CD14-positive monocyte (primary cell): ENCODE measurements around the gene SPAG16. TPM values are rescaled to one million over a fixed set of nuclear protein-coding genes. Genes with fewer than 3 reads are reported as not detected.

Experiments used
- DNase-seq, 3 donors: peaks; one replicate each; pipeline ENCODE4 v3.0.0-alpha.2; 2011 to 2022
- H2AFZ ChIP-seq: 2 replicates; pipeline ENCODE4 v1.6.0; 2012; ENCODE audit warnings: mild to moderate bottlenecking, low read depth, low read length, inconsistent platforms; ENCODE audit not compliant: insufficient read depth, poor library complexity, severe bottlenecking
- H3K27ac ChIP-seq, 2 donors: 1 replicate in 1 of 2; 2 replicates in 1 of 2; pipeline ENCODE4 v1.5.1; 2012 to 2013; ENCODE audit warnings: low read length in 2 of 2, control low read depth in 1 of 2, inconsistent platforms in 1 of 2, low read depth in 1 of 2, mild to moderate bottlenecking in 1 of 2
- H3K27me3 ChIP-seq, 2 donors: one replicate each; pipeline versions ENCODE4 v1.6.0 to v1.6.1; 2011 to 2013; ENCODE audit warnings: low read length in 2 of 2; ENCODE audit not compliant: control insufficient read depth in 2 of 2, insufficient read depth in 2 of 2
- H3K36me3 ChIP-seq, 2 donors: replicated peaks in 1 of 2; 1 replicate in 1 of 2; 2 replicates in 1 of 2; pipeline versions ENCODE4 v1.5.1 to v1.6.1; 2012 to 2013; ENCODE audit warnings: low read length in 2 of 2, control low read depth in 1 of 2, inconsistent platforms in 1 of 2, mild to moderate bottlenecking in 1 of 2; ENCODE audit not compliant: insufficient read depth in 2 of 2, control insufficient read depth in 1 of 2
- H3K4me1 ChIP-seq, 2 donors: 1 replicate in 1 of 2; 2 replicates in 1 of 2; pipeline versions ENCODE4 v1.5.1 to v1.6.1; 2012 to 2013; ENCODE audit warnings: low read length in 2 of 2, control low read depth in 1 of 2, inconsistent platforms in 1 of 2, mild to moderate bottlenecking in 1 of 2, moderate library complexity in 1 of 2; ENCODE audit not compliant: insufficient read depth in 2 of 2, control insufficient read depth in 1 of 2
- H3K4me2 ChIP-seq: replicated peaks from 2 replicates; pipeline ENCODE3; 2012; ENCODE audit warnings: low read length, moderate library complexity, mild to moderate bottlenecking; ENCODE audit not compliant: poor library complexity, severe bottlenecking; ENCODE audit errors: extremely low read depth
- H3K4me3 ChIP-seq, 3 experiments: fragments of 200-600 bp in 1 of 3; sonication (generic) in 1 of 3; replicated peaks in 1 of 3; 1 replicate in 2 of 3; 2 replicates in 1 of 3; pipeline ENCODE4 v1.5.1; 2011 to 2013; ENCODE audit warnings: low read length in 3 of 3, mild to moderate bottlenecking in 3 of 3, control low read depth in 2 of 3, low read depth in 2 of 3, inconsistent platforms in 1 of 3, moderate library complexity in 1 of 3
- H3K79me2 ChIP-seq: 2 replicates; pipeline ENCODE4 v1.6.0; 2012; ENCODE audit warnings: mild to moderate bottlenecking, control low read depth, inconsistent platforms, low read length, moderate library complexity; ENCODE audit not compliant: insufficient read depth
- H3K9ac ChIP-seq: 2 replicates; pipeline ENCODE4 v1.6.0; 2017; ENCODE audit warnings: low read length, mild to moderate bottlenecking; ENCODE audit not compliant: insufficient read depth, poor library complexity, severe bottlenecking
- H3K9me3 ChIP-seq, 2 donors: replicated peaks in 1 of 2; 1 replicate in 1 of 2; 2 replicates in 1 of 2; pipeline versions ENCODE4 v1.5.1 to v1.6.1; 2012 to 2013; ENCODE audit warnings: low read length in 2 of 2, control low read depth in 1 of 2; ENCODE audit not compliant: control insufficient read depth in 1 of 2, insufficient read depth in 1 of 2
- H4K20me1 ChIP-seq: 2 replicates; pipeline ENCODE4 v1.6.0; 2012; ENCODE audit warnings: mild to moderate bottlenecking, low read length, control low read depth, moderate library complexity; ENCODE audit not compliant: insufficient read depth
- H3K27ac Mint-ChIP-seq, 7 donors: one replicate each; pipeline ENCODE4 v1.8.0; 2020; ENCODE audit warnings: mild to moderate bottlenecking in 7 of 7, mixed read lengths in 7 of 7, moderate library complexity in 6 of 7, inconsistent platforms in 2 of 7
- H3K27me3 Mint-ChIP-seq, 3 donors: one replicate each; pipeline ENCODE4 v1.8.0; 2021 to 2022; ENCODE audit warnings: low read depth in 3 of 3, mild to moderate bottlenecking in 3 of 3, mixed read lengths in 3 of 3, moderate library complexity in 3 of 3, inconsistent platforms in 1 of 3
- H3K36me3 Mint-ChIP-seq, 2 donors: one replicate each; pipeline ENCODE4 v1.8.0; 2020; ENCODE audit warnings: mixed read lengths in 2 of 2, inconsistent platforms in 1 of 2, mild to moderate bottlenecking in 1 of 2
- H3K4me1 Mint-ChIP-seq: one replicate; pipeline ENCODE4 v1.8.0; 2020; ENCODE audit warnings: mild to moderate bottlenecking, mixed read lengths
- H3K4me3 Mint-ChIP-seq, 2 donors: one replicate each; pipeline ENCODE4 v1.8.0; 2020; ENCODE audit warnings: mild to moderate bottlenecking in 2 of 2, mixed read lengths in 2 of 2, moderate library complexity in 1 of 2
- H3K9me3 Mint-ChIP-seq, 7 donors: one replicate each; pipeline ENCODE4 v1.8.0; 2020 to 2022; ENCODE audit warnings: mixed read lengths in 7 of 7, mild to moderate bottlenecking in 6 of 7, moderate library complexity in 6 of 7, inconsistent platforms in 2 of 7
- WGBS: methylation state at CpG from one replicate; pipeline ENCODE4 v1.1.5; 2013; ENCODE audit warnings: missing lambda C conversion rate; ENCODE audit not compliant: insufficient coverage; 5-methylcytosine and 5-hydroxymethylcytosine counted together
- intact Hi-C, 2 donors: fragments of 100-400 bp; cut with micrococcal nuclease; formaldehyde crosslinking; loops; one replicate each; pipeline versions ENCODE4 v1.15.0 to v1.15.1; 2023
- polyA plus RNA-seq, 3 donors: library from polyadenylated mRNA; depleted of rRNA in 1 of 3; unstranded in 2 of 3; stranded (reverse) in 1 of 3; fragments of 300-500 nt in 2 of 3; fragments of >200 nt in 1 of 3; fragmentation: Illumina TruSeq in 2 of 3; gene quantifications; 1 replicate in 2 of 3; 2 replicates in 1 of 3; pipeline ENCODE4 v1.2.3, GENCODE V29; 2012 to 2021
- TF ChIP-seq, protein P1 (sequence below): fragments of 200-600 bp; IDR thresholded peaks from one replicate; pipeline ENCODE4 v1.8.0; 2022; ENCODE audit warnings: antibody characterized with exemption, mild to moderate bottlenecking

The SPAG16 gene
- polyA plus RNA-seq, 3 donors: 0.12 to 0.30 TPM; not detected in 1

DNA sequence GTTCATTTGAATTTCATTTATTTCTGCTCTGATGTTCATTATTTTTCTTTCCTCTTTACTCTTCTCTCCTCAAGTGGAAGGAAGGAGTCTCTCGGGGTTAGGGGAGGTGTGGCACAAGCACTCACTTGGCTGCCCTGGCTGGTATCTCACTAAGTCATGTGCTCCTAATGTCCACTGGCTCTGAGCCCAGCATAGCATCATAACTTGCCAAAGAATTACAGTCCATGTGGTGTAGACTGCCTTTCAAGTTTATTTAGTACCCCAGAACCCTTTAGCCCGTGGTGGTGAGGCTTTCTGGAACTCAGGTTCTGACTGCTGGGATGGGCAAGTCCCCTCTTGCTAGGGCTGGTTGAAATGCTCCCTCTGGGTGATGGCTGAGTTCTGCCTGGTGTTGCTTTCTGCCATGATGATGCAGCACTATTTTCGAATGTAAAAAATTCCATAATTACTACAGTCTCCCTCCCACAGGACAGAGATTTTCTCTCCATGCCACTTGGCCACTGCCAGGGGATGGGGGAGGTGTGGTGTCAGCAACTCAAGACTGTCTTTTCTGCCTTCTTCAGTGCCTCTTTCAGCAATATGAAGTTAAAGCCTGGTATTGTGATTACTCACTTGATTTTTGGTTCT, 22.2 kb downstream of the SPAG16 start:
- H3K27me3 Mint-ChIP-seq: peaks cover 0 to 2% (median 0%) of the 10 kb centered on the region in 3 donors
- Histone ChIP-seq H3K27ac (no peak overlapping the region), H2AFZ (no peak overlapping the region), H3K36me3 (no peaks in the 10 kb centered on the region), H3K79me2 (no peaks in the 10 kb centered on the region), H3K4me2 (no peak overlapping the region), H3K4me3 (no peak overlapping the region), H3K9ac (no peak overlapping the region), H3K27me3 (no peaks in the 10 kb centered on the region), H3K9me3 (peaks cover 0 to 16% of the 10 kb centered on the region in 2 donors), H3K4me1 (no peaks in the 10 kb centered on the region), H4K20me1 (no peaks in the 10 kb centered on the region)
- peaks cover 6 to 22% (median 11%) of the 10 kb centered on the region in 7 donors for H3K9me3 Mint-ChIP-seq
- H3K4me3 Mint-ChIP-seq: no peak overlapping the region
- WGBS: no CpG with 5 or more reads among the region's 3 CpGs
- intact Hi-C loops: no loop called here
- H3K4me1 Mint-ChIP-seq: peaks cover 3% of the 10 kb centered on the region
- H3K27ac Mint-ChIP-seq: no peak overlapping the region
- DNase-seq: no peak
- H3K36me3 Mint-ChIP-seq: peaks cover 0 to 2% of the 10 kb centered on the region in 2 donors
- TF ChIP-seq, protein P1, sequence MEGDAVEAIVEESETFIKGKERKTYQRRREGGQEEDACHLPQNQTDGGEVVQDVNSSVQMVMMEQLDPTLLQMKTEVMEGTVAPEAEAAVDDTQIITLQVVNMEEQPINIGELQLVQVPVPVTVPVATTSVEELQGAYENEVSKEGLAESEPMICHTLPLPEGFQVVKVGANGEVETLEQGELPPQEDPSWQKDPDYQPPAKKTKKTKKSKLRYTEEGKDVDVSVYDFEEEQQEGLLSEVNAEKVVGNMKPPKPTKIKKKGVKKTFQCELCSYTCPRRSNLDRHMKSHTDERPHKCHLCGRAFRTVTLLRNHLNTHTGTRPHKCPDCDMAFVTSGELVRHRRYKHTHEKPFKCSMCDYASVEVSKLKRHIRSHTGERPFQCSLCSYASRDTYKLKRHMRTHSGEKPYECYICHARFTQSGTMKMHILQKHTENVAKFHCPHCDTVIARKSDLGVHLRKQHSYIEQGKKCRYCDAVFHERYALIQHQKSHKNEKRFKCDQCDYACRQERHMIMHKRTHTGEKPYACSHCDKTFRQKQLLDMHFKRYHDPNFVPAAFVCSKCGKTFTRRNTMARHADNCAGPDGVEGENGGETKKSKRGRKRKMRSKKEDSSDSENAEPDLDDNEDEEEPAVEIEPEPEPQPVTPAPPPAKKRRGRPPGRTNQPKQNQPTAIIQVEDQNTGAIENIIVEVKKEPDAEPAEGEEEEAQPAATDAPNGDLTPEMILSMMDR: no peak

DNA sequence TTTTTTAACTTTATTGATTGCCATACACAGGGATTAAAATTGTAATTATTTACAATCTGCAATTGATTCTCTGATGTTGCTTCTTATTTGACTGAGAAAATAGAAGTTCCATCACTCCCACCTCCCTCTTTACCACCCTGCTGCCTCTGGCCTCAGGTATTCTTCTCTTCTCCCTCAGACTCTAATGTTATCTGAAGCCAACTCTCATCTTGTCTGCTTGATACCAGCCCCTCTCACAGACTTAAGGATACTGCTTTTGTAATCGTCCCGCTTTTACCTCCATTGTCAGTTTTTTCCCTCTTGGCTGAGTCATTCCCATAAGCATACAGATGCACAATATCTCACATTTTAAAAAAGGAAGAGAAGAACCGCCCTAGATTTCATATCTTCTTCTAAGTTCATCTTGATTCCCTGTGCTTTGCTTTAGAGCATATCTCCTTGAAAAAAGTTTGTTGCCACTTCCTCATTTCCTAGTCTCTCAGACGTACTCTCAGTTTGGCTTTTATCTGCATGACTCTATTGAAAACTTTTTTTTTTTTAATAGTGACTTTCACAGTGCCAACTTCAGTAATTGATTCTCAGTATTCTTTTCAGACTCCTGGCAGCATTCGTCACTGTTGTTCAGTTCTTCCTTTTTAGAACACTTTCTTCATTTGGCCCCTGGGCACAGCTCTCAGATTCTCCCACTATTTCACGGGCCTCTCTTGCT, 31.1 kb downstream of the SPAG16 start:
- Mint-ChIP-seq H3K27ac (no peak overlapping the region), H3K4me1 (peaks cover 4% of the 10 kb centered on the region), H3K36me3 (no peaks in the 10 kb centered on the region), H3K9me3 (no peaks in the 10 kb centered on the region), H3K27me3 (no peaks in the 10 kb centered on the region), H3K4me3 (no peak overlapping the region)
- no peaks in the 10 kb centered on the region for H3K4me1 ChIP-seq
- H2AFZ ChIP-seq: no peak overlapping the region
- H3K36me3 ChIP-seq: no peaks in the 10 kb centered on the region
- H3K4me2 ChIP-seq: no peak overlapping the region
- H3K4me3 ChIP-seq: no peak overlapping the region
- H3K27me3 ChIP-seq: no peaks in the 10 kb centered on the region
- 37% methylated on average over 4 of the region's 6 CpGs for WGBS
- DNase-seq: no peak
- H3K9me3 ChIP-seq: no peaks in the 10 kb centered on the region
- H3K79me2 ChIP-seq: no peaks in the 10 kb centered on the region
- TF ChIP-seq, protein P1: no peak
- no peak overlapping the region for H3K9ac ChIP-seq
- intact Hi-C loops: no loop called here
- H3K27ac ChIP-seq: no peak overlapping the region
- no peaks in the 10 kb centered on the region for H4K20me1 ChIP-seq
